H1 (cell line): Measurements from ENCODE around the gene KCNB1. TPM values are rescaled to one million over a fixed set of nuclear protein-coding genes. Genes with fewer than 3 reads are reported as not detected.

ENCODE experiments used
- CTCF ChIA-PET: fragments of 300-600 bp; sonication (Branson Sonifier 250); formaldehyde crosslinking; loops from one replicate; lab custom pipeline; 2021; ENCODE audit not compliant: partially characterized antibody; lab: Charles Lee
- POLR2A ChIA-PET: fragments of 300-600 bp; sonication (Branson Sonifier 250); formaldehyde crosslinking; loops from one replicate; lab custom pipeline; 2021; ENCODE audit warnings: inconsistent platforms; ENCODE audit not compliant: partially characterized antibody; lab: Charles Lee
- DNase-seq, 2 experiments: peaks; one replicate each; pipeline versions ENCODE4 v3.0.0 to v3.0.0-alpha.2; 2010 to 2022; ENCODE audit warnings: low spot score in 2 of 2, low read depth in 1 of 2, mixed read lengths in 1 of 2
- FAIRE-seq: peaks from 2 replicates; lab custom pipeline; 2011; peaks lifted over from hg19 to GRCh38; lab: Jason Lieb, UNC
- H2AFZ ChIP-seq: 2 replicates; pipeline ENCODE4 v1.8.1; 2012; ENCODE audit warnings: low read length, inconsistent platforms
- H2AK5ac ChIP-seq: 2 replicates; pipeline ENCODE4 v1.6.1; 2013; ENCODE audit warnings: low read depth, low read length
- H2BK120ac ChIP-seq: replicated peaks from 2 replicates; pipeline ENCODE3; 2013; ENCODE audit warnings: low read depth, low read length, inconsistent platforms
- H2BK12ac ChIP-seq: 2 replicates; pipeline ENCODE4 v1.6.1; 2013; ENCODE audit warnings: low read depth, low read length
- H2BK15ac ChIP-seq: 2 replicates; pipeline ENCODE4 v1.6.1; 2013; ENCODE audit warnings: low read length
- H2BK20ac ChIP-seq: 2 replicates; pipeline ENCODE4 v1.6.1; 2013; ENCODE audit warnings: low read length
- H2BK5ac ChIP-seq: 2 replicates; pipeline ENCODE4 v1.6.1; 2013; ENCODE audit warnings: low read depth, low read length
- H3K14ac ChIP-seq: 2 replicates; pipeline ENCODE4 v1.6.1; 2013; ENCODE audit warnings: inconsistent platforms; ENCODE audit not compliant: insufficient read length
- H3K18ac ChIP-seq: 2 replicates; pipeline ENCODE4 v1.6.1; 2013; ENCODE audit warnings: low read length; ENCODE audit errors: extremely low read depth
- H3K23ac ChIP-seq: 2 replicates; pipeline ENCODE4 v1.6.1; 2013; ENCODE audit warnings: inconsistent platforms; ENCODE audit not compliant: insufficient read length
- H3K23me2 ChIP-seq: 2 replicates; pipeline ENCODE4 v1.6.1; 2013; ENCODE audit warnings: low read depth, low read length
- H3K27ac ChIP-seq: 2 replicates; pipeline ENCODE4 v1.6.1; 2011; ENCODE audit warnings: low read depth, low read length, inconsistent platforms
- H3K27me3 ChIP-seq, 4 experiments: replicated peaks in 1 of 4; 1 replicate in 1 of 4; 2 replicates in 3 of 4; pipeline versions ENCODE4 v1.6.1 to v1.8.1; 2011 to 2013; ENCODE audit warnings: low read length in 3 of 4, mild to moderate bottlenecking in 3 of 4, inconsistent platforms in 2 of 4, mixed read lengths in 2 of 4, moderate library complexity in 1 of 4; ENCODE audit not compliant: control insufficient read depth in 3 of 4, insufficient read depth in 3 of 4; ENCODE audit errors: extremely low read depth in 1 of 4
- H3K36me3 ChIP-seq, 4 experiments: 2 replicates each; pipeline versions ENCODE4 v1.6.1 to v1.8.1; 2011 to 2013; ENCODE audit warnings: mild to moderate bottlenecking in 4 of 4, low read length in 3 of 4, moderate library complexity in 2 of 4, control low read depth in 1 of 4, inconsistent platforms in 1 of 4; ENCODE audit not compliant: insufficient read depth in 4 of 4, control insufficient read depth in 2 of 4
- H3K4ac ChIP-seq: replicated peaks from 2 replicates; pipeline ENCODE3; 2013; ENCODE audit warnings: low read length, low read depth, mixed read lengths, inconsistent platforms; ENCODE audit not compliant: insufficient read length
- H3K4me1 ChIP-seq, 4 experiments: replicated peaks in 1 of 4; 1 replicate in 1 of 4; 2 replicates in 3 of 4; pipeline versions ENCODE4 v1.6.1 to v1.8.1; 2011 to 2013; ENCODE audit warnings: low read length in 3 of 4, inconsistent platforms in 2 of 4, mixed read lengths in 1 of 4; ENCODE audit not compliant: insufficient read depth in 4 of 4, control insufficient read depth in 3 of 4
- H3K4me2 ChIP-seq, 2 experiments: 2 replicates each; pipeline versions ENCODE4 v1.6.1 to v1.8.1; 2011 to 2013; ENCODE audit warnings: low read depth in 2 of 2, low read length in 2 of 2, control low read depth in 1 of 2, inconsistent platforms in 1 of 2, mild to moderate bottlenecking in 1 of 2; ENCODE audit not compliant: insufficient read depth in 1 of 2
- H3K4me3 ChIP-seq, 4 experiments: fragments of 200-600, 300-600 bp in 1 of 4; sonication (generic), shearing (Covaris generic), sonication (Bioruptor Twin) in 1 of 4; 2 replicates each; pipeline versions ENCODE4 v1.5.1 to v1.8.1; 2011 to 2016; ENCODE audit warnings: low read length in 4 of 4, low read depth in 3 of 4, control low read depth in 2 of 4, inconsistent platforms in 2 of 4, mild to moderate bottlenecking in 2 of 4, mixed read lengths in 1 of 4, moderate library complexity in 1 of 4; ENCODE audit not compliant: insufficient read depth in 2 of 4; ENCODE audit errors: extremely low read depth in 1 of 4
- H3K56ac ChIP-seq: replicated peaks from 2 replicates; pipeline ENCODE3; 2013; ENCODE audit warnings: low read depth, mild to moderate bottlenecking, mixed read lengths, low read length, inconsistent platforms; ENCODE audit not compliant: insufficient read length
- H3K79me1 ChIP-seq: 2 replicates; pipeline ENCODE4 v1.6.1; 2013; ENCODE audit warnings: low read depth, low read length, control low read depth
- H3K79me2 ChIP-seq, 2 experiments: 2 replicates each; pipeline versions ENCODE4 v1.6.1 to v1.8.1; 2012 to 2013; ENCODE audit warnings: low read length in 2 of 2, mild to moderate bottlenecking in 2 of 2, inconsistent platforms in 1 of 2; ENCODE audit not compliant: insufficient read depth in 2 of 2, control insufficient read depth in 1 of 2
- H3K9ac ChIP-seq, 4 experiments: replicated peaks in 1 of 4; 1 replicate in 1 of 4; 2 replicates in 3 of 4; pipeline versions ENCODE4 v1.6.1 to v1.8.1; 2011 to 2013; ENCODE audit warnings: low read depth in 3 of 4, low read length in 3 of 4, control low read depth in 2 of 4, mild to moderate bottlenecking in 2 of 4, moderate library complexity in 2 of 4, inconsistent platforms in 1 of 4; ENCODE audit errors: extremely low read depth in 1 of 4
- H3K9me3 ChIP-seq, 2 experiments: 2 replicates each; pipeline versions ENCODE4 v1.6.1 to v1.8.1; 2012 to 2013; ENCODE audit warnings: mild to moderate bottlenecking in 2 of 2, moderate library complexity in 2 of 2, control low read depth in 1 of 2, inconsistent platforms in 1 of 2, low read depth in 1 of 2, low read length in 1 of 2, mixed read lengths in 1 of 2; ENCODE audit not compliant: insufficient read depth in 2 of 2
- H4K20me1 ChIP-seq, 2 experiments: replicated peaks in 1 of 2; 2 replicates each; pipeline versions ENCODE3 to v1.8.1; 2011 to 2013; ENCODE audit warnings: inconsistent platforms in 2 of 2, low read length in 2 of 2, mild to moderate bottlenecking in 1 of 2; ENCODE audit not compliant: insufficient read depth in 2 of 2, control insufficient read depth in 1 of 2
- H4K5ac ChIP-seq: 2 replicates; pipeline ENCODE4 v1.6.1; 2013; ENCODE audit warnings: low read length, low read depth, mixed read lengths, inconsistent platforms; ENCODE audit not compliant: insufficient read length
- H4K8ac ChIP-seq: 2 replicates; pipeline ENCODE4 v1.8.0; 2013; ENCODE audit warnings: mild to moderate bottlenecking, moderate library complexity, low read length, inconsistent platforms; ENCODE audit not compliant: insufficient read depth; ENCODE audit errors: extremely low read depth
- H4K91ac ChIP-seq: replicated peaks from 2 replicates; pipeline ENCODE3; 2013; ENCODE audit warnings: low read length, mixed read lengths, inconsistent platforms; ENCODE audit not compliant: insufficient read length
- TBP ChIP-seq: IDR thresholded peaks from 2 replicates; pipeline ENCODE4 v1.6.1; 2011; ENCODE audit warnings: low read depth, low read length, improper control_type of control experiment
- WGBS, 2 experiments: shearing (Covaris generic) in 1 of 2; methylation state at CpG; one replicate each; pipeline versions ENCODE4 v1.1.6 to v1.1.7; 2013 to 2015; ENCODE audit warnings: low lambda C conversion rate in 2 of 2, mixed read lengths in 2 of 2, inconsistent platforms in 1 of 2, low coverage in 1 of 2, missing lambda C conversion rate in 1 of 2; ENCODE audit not compliant: insufficient replicate concordance in 2 of 2, insufficient coverage in 1 of 2, insufficient read length in 1 of 2; ENCODE audit errors: extremely low coverage in 1 of 2, missing lambda C conversion rate in 1 of 2; 5-methylcytosine and 5-hydroxymethylcytosine counted together
- polyA plus RNA-seq, 7 experiments: library from polyadenylated mRNA; depleted of rRNA in 3 of 7; stranded (reverse) in 5 of 7; unstranded in 2 of 7; fragments of >200 nt in 5 of 7; fragments of 200-250 nt in 2 of 7; gene quantifications; 1 replicate in 5 of 7; 2 replicates in 1 of 7; 4 replicates in 1 of 7; pipeline versions ENCODE4 v1.2.1 to v1.2.3, GENCODE V29; 2011 to 2013; ENCODE audit warnings: missing spikeins in 2 of 7, mixed read lengths in 2 of 7
- total RNA-seq: library from RNA; stranded (reverse); fragmentation: NEBNext Ultra II Directional; extraction: Animal tissue kit (Norgen Biotek cat#: 25700); gene quantifications from 2 replicates; pipeline ENCODE4 v1.2.1, GENCODE V29; 2021
- TF ChIP-seq, protein P1 (sequence below): IDR thresholded peaks from 2 replicates; pipeline ENCODE4 v1.6.1; 2011; ENCODE audit warnings: low read length, improper control_type of control experiment

KCNB1 gene
- total and polyA plus RNA-seq, 2 of the 8 experiments (the other 6 are each of a cell fraction or from before 2014, with no cell fraction given) = 0.58 to 0.67 TPM

DNA sequence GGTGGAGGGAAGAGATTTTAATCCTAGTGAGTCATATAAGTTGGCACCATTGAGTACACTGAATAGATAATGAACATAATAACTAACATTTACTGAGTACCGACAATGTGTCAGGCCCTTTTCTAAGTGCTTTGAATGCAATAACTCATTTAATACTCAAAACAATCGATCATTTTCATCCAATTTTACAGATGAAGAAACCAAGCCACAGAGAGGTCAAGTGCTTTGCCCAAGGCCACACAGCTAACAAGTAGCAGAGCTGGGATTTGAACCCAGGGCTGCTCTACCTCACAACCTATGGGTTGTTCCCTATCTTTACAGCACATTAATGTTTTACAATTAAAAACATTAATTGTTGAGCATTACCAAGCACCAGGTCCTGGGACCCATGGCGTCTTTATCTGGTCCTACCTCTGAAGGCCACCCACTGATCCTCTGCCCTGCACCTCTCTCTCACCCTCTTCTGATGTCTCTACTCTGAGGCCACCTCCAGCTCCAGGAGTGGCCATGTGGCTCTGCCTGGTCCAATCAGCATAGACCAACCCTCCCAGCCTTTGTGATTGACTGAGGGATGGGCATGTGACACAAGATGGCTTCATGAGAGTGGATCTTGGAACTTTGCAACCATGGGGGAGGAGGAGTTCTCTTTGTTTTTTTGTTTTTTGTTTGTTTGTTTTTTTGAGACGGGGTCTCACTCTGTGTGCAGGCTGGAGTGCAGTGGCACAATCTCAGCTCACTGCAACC, 83.9 kb downstream of the KCNB1 start:
- no peak overlapping the region for H2BK12ac ChIP-seq
- H3K23me2 ChIP-seq = no peaks in the 10 kb centered on the region
- no peak overlapping the region for H2BK120ac ChIP-seq
- H3K56ac ChIP-seq = no peak overlapping the region
- no peak overlapping the region for H3K9ac ChIP-seq
- H2AFZ ChIP-seq = 0 out of 2 replicates have a peak overlapping the region, but pooled peaks have one; percentile 15
- H3K18ac ChIP-seq = no peak overlapping the region
- no peak overlapping the region for H3K14ac ChIP-seq
- no peak overlapping the region for H3K4me2 ChIP-seq
- peaks cover 0 to 6% (median 0%) of the 10 kb centered on the region in 4 experiments; a peak in 2 of 7 replicates for H3K4me1 ChIP-seq
- WGBS, 2 experiments = 89% methylated on average over 4 of the region's 4 CpGs; no CpG with 5 or more reads in 1 of the 2 experiments
- no peak overlapping the region for H2BK5ac ChIP-seq
- H3K36me3 ChIP-seq = no peaks in the 10 kb centered on the region
- no peak overlapping the region for H2BK15ac ChIP-seq
- TF ChIP-seq TBP = no peak
- TF ChIP-seq, protein P1, sequence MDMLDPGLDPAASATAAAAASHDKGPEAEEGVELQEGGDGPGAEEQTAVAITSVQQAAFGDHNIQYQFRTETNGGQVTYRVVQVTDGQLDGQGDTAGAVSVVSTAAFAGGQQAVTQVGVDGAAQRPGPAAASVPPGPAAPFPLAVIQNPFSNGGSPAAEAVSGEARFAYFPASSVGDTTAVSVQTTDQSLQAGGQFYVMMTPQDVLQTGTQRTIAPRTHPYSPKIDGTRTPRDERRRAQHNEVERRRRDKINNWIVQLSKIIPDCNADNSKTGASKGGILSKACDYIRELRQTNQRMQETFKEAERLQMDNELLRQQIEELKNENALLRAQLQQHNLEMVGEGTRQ = peak; percentile 71
- H3K79me2 ChIP-seq = no peaks in the 10 kb centered on the region
- H3K4ac ChIP-seq = no peak overlapping the region
- no peak overlapping the region for H3K27ac ChIP-seq
- no peak overlapping the region; the same call in 1 of the 2 replicates for H2AK5ac ChIP-seq
- no peaks in the 10 kb centered on the region; a peak in 1 of 7 replicates for H3K27me3 ChIP-seq
- no peak overlapping the region for H4K5ac ChIP-seq
- no peaks in the 10 kb centered on the region for H4K20me1 ChIP-seq
- FAIRE-seq (no peak), DNase-seq (no peak)
- no peaks in the 10 kb centered on the region for H3K79me1 ChIP-seq
- H3K9me3 ChIP-seq = no peaks in the 10 kb centered on the region
- ChIA-PET POLR2A (no interaction called here), CTCF (interaction anchor here (0.8 to 6.2 kb wide), 7 partner anchors 9 to 142 kb away, joined by 3 to 62 read pairs (median 4); no protein-coding TSS in a partner anchor)
- H3K23ac ChIP-seq = no peak overlapping the region
- no peak overlapping the region for H4K8ac ChIP-seq
- no peak overlapping the region for H4K91ac ChIP-seq
- no peak overlapping the region for H3K4me3 ChIP-seq
- peak overlapping the region; percentile 73; the same call in 1 of the 2 replicates for H2BK20ac ChIP-seq
